M059J (cell line): ENCODE results near the gene MRAP2. TPM values are rescaled to one million over a fixed set of nuclear protein-coding genes. Genes with fewer than 3 reads are reported as not detected.
"Not testable (repeated sequence)": the region's sequence is repeated elsewhere in the genome, so short reads cannot be mapped to it uniquely, and the experiment has no call there.

ENCODE experiments used
- DNase-seq: peaks from one replicate; pipeline ENCODE4 v3.0.0-alpha.2; 2012; ENCODE audit warnings: low read depth
- total RNA-seq: library from RNA; depleted of rRNA; stranded (reverse); fragments of >200 nt; shearing (Covaris generic); gene quantifications from 2 replicates; pipeline ENCODE4 v1.2.3, GENCODE V29; 2014

MRAP2 gene
- total RNA-seq, 1 experiment from 2014 or later: 0.12 TPM

- not testable (repeated sequence) for DNase-seq
Measured at GRCh38 chr6:84032000-84032399, 1.6 kb upstream of the MRAP2 start.

- no peak for DNase-seq
Measured at GRCh38 chr6:84035484-84035883, 1.9 kb downstream of the MRAP2 start.

- no peak for DNase-seq
Measured at GRCh38 chr6:84037425-84038089, 4.0 kb downstream of the MRAP2 start.

- no peak for DNase-seq
Measured at GRCh38 chr6:84042603-84043002, 9.0 kb downstream of the MRAP2 start.

- no peak for DNase-seq
Measured at GRCh38 chr6:84043555-84043954, 10.0 kb downstream of the MRAP2 start.

GRCh38 chr6:84046755-84047154 lies 13.2 kb downstream of the MRAP2 start:
- no peak for DNase-seq

GRCh38 chr6:84048588-84048987 lies 15.0 kb downstream of the MRAP2 start:
- DNase-seq: no peak

GRCh38 chr6:84050408-84050807 lies 16.8 kb downstream of the MRAP2 start:
- no peak for DNase-seq

GRCh38 chr6:84052204-84052882 lies 18.8 kb downstream of the MRAP2 start:
- peak; percentile 49 for DNase-seq

- no peak for DNase-seq
Measured at GRCh38 chr6:84052883-84053241, 19.3 kb downstream of the MRAP2 start.

GRCh38 chr6:84055647-84056046 lies 22.1 kb downstream of the MRAP2 start:
- DNase-seq: no peak

GRCh38 chr6:84057908-84058307 lies 24.3 kb downstream of the MRAP2 start:
- DNase-seq: no peak

GRCh38 chr6:84059082-84059481 lies 25.5 kb downstream of the MRAP2 start:
- no peak for DNase-seq

GRCh38 chr6:84061174-84061573 lies 27.6 kb downstream of the MRAP2 start:
- no peak for DNase-seq

GRCh38 chr6:84061613-84062398 lies 28.2 kb downstream of the MRAP2 start:
- DNase-seq: no peak

- DNase-seq: no peak
Measured at GRCh38 chr6:84062519-84063154, 29.1 kb downstream of the MRAP2 start.

- peak; percentile 82 for DNase-seq
Measured at GRCh38 chr6:84065693-84066290, 32.2 kb downstream of the MRAP2 start.

GRCh38 chr6:84066536-84066935 lies 33.0 kb downstream of the MRAP2 start:
- DNase-seq: peak; percentile 41

- DNase-seq: not testable (repeated sequence)
Measured at GRCh38 chr6:84068873-84069272, 35.3 kb downstream of the MRAP2 start.

- no peak for DNase-seq
Measured at GRCh38 chr6:84072442-84072997, 38.9 kb downstream of the MRAP2 start.

GRCh38 chr6:84074988-84075781 lies 41.6 kb downstream of the MRAP2 start:
- DNase-seq: peak; percentile 50
